ENCODE data around the gene NOXO1. TPM values are rescaled to one million over a fixed set of nuclear protein-coding genes. Genes with fewer than 3 reads are reported as not detected.
"Not testable (repeated sequence)": the region's sequence is repeated elsewhere in the genome, so short reads cannot be mapped to it uniquely, and the experiment has no call there.

Gene NOXO1
- total and polyA plus RNA-seq, 9 of the 15 experiments (the other 6 are each of a cell fraction or from before 2014, with no cell fraction given), result not detected

DNA sequence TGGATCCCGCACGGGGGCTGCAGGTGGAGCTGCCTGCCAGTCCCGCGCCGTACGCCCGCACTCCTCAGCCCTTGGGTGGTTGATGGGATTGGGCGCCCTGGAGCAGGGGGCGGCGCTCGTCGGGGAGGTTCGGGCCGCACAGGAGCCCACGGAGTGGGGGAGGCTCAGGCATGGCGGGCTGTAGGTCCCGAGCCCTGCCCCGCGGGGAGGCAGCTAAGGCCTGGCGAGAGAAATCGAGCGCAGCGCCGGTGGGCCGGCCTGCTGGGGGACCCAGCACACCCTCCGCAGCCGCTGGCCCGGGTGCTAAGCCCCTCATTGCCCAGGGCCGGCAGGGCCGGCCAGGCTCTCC is 23.2 kb downstream of the NOXO1 start:
- CTCF ChIA-PET (ENCODE audit: low intra/inter-chr PET ratio); ATAC-seq; H3K9ac ChIP-seq (ENCODE audit: insufficient read depth in 1 of 2, low read depth in 2 of 2, low read length in 2 of 2); H2AFZ ChIP-seq (ENCODE audit: low read depth, low read length); in situ Hi-C loops (cut with MboI); H3K4me2 ChIP-seq (ENCODE audit: insufficient read depth, low read length); intact Hi-C loops (cut with micrococcal nuclease); H3K27me3 ChIP-seq (ENCODE audit: control insufficient read depth in 2 of 2, insufficient read depth in 2 of 2, low read length in 2 of 2); H3K27ac ChIP-seq (ENCODE audit: extremely low read depth, low read depth, low read length); H3K9me1 ChIP-seq (ENCODE audit: control insufficient read depth, insufficient read depth, low read length); DNase-seq (ENCODE audit: extremely low read depth in 1 of 4, low spot score in 3 of 4); H3K9me3 ChIP-seq (replicated peaks; ENCODE audit: control insufficient read depth, insufficient read depth, low read depth, low read length); FAIRE-seq; H3K4me3 ChIP-seq; BruUV-seq (replicated peaks): not testable (repeated sequence)
- Histone ChIP-seq H3K4me1 (replicated peaks in 1 of 2; ENCODE audit: control insufficient read depth in 2 of 2, insufficient read depth in 2 of 2, low read length in 2 of 2) (peaks cover 8 to 59% of the 10 kb centered on the region in 2 experiments; a peak in 4 of 5 replicates), H4K20me1 (replicated peaks; ENCODE audit: control insufficient read depth, insufficient read depth, low read length) (peaks cover 25% of the 10 kb centered on the region), H3K79me2 (ENCODE audit: control insufficient read depth, insufficient read depth, low read length) (peaks cover 38% of the 10 kb centered on the region), H3K36me3 (ENCODE audit: control insufficient read depth, insufficient read depth, low read length) (peaks cover 27% of the 10 kb centered on the region; the same call in 2 of the 3 replicates)
- POLR2A ChIA-PET, result interaction anchor here (1.7 kb wide), 1 partner anchor 8 kb away, joined by 4 read pairs; the partner anchor contains the start of gene RNF151
- WGBS (ENCODE audit: insufficient coverage, low coverage, missing lambda C conversion rate), result 70% methylated on average over 7 of the region's 30 CpGs

DNA sequence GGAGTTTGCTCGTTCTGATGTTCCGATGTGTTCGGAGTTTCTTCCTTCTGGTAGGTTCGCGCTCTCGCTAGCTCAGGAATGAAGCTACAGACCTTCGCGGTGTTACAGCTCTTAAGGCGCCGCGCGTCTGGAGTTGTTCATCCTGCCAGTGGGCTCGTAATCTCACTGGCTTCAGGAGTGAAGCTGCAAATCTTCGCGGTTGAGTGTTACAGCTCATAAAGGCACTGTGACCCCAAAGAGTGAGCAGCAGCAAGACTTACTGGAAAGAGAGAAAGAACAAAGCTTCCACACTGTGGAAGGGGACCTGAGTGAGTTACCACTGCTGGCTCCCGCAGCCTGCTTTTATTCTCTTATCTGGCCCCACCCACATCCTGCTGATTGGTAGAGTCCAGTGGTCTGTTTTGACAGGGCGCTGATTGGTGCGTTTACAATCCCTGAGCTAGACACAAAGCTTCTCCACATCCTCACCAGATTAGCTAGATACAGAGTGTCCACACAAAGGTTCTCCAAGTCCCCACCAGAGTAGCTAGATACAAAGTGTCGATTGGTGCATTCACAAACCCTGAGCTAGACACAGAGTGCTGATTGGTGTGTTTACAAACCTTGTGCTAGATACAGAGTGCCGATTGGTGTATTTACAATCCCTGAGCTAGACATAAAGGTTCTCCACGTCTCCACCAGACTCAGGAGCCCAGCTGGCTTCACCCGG is 23.7 kb downstream of the NOXO1 start:
- H3K4me3 ChIP-seq; in situ Hi-C loops (cut with MboI); CTCF ChIA-PET (ENCODE audit: low intra/inter-chr PET ratio); intact Hi-C loops (cut with micrococcal nuclease); H3K9ac ChIP-seq (ENCODE audit: insufficient read depth in 1 of 2, low read depth in 2 of 2, low read length in 2 of 2); ATAC-seq; H2AFZ ChIP-seq (ENCODE audit: low read depth, low read length); H3K4me2 ChIP-seq (ENCODE audit: insufficient read depth, low read length); H3K9me1 ChIP-seq (ENCODE audit: control insufficient read depth, insufficient read depth, low read length); H3K27ac ChIP-seq (ENCODE audit: extremely low read depth, low read depth, low read length); H3K9me3 ChIP-seq (replicated peaks; ENCODE audit: control insufficient read depth, insufficient read depth, low read depth, low read length); H3K27me3 ChIP-seq (ENCODE audit: control insufficient read depth in 2 of 2, insufficient read depth in 2 of 2, low read length in 2 of 2); BruUV-seq (replicated peaks): not testable (repeated sequence)
- DNase-seq (ENCODE audit: extremely low read depth in 1 of 4, low spot score in 3 of 4) (peak in 1 of 4 experiments; percentile 44), FAIRE-seq (peak; percentile 23)
- TF ChIP-seq NFYB (IDR thresholded peaks at IDR 0.05; ENCODE audit: extremely low read depth, insufficient read length) (peak; percentile 16), KDM5B (IDR thresholded peaks at IDR 0.05; ENCODE audit: insufficient replicate concordance, low read depth, low read length) (peak; percentile 34), TRIM24 (IDR thresholded peaks at IDR 0.05) (peak in 1 of 2 experiments; percentile 34; a peak in 1 of 4 replicates), POLR2A (conservative IDR thresholded peaks at IDR 0.05) (peak; percentile 78), RBFOX2 (IDR thresholded peaks at IDR 0.05; ENCODE audit: low read depth, low read length) (peak; percentile 42; the same call in 1 of the 2 replicates), POLR2G (IDR thresholded peaks at IDR 0.05; ENCODE audit: low read depth, low read length) (peak; percentile 24; the same call in 1 of the 2 replicates), POLR2AphosphoS5 (IDR thresholded peaks at IDR 0.05; ENCODE audit: control insufficient read depth, insufficient read depth, low read depth, low read length) (0 out of 2 replicates have a peak, but pooled peaks have one; percentile 20), SUPT5H (IDR thresholded peaks at IDR 0.05) (peak; percentile 66)
- TF ChIP-seq, protein P1, sequence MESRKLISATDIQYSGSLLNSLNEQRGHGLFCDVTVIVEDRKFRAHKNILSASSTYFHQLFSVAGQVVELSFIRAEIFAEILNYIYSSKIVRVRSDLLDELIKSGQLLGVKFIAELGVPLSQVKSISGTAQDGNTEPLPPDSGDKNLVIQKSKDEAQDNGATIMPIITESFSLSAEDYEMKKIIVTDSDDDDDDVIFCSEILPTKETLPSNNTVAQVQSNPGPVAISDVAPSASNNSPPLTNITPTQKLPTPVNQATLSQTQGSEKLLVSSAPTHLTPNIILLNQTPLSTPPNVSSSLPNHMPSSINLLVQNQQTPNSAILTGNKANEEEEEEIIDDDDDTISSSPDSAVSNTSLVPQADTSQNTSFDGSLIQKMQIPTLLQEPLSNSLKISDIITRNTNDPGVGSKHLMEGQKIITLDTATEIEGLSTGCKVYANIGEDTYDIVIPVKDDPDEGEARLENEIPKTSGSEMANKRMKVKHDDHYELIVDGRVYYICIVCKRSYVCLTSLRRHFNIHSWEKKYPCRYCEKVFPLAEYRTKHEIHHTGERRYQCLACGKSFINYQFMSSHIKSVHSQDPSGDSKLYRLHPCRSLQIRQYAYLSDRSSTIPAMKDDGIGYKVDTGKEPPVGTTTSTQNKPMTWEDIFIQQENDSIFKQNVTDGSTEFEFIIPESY (CRISPR knock-in tag; IDR thresholded peaks at IDR 0.05), result peak; percentile 98
- TF ChIP-seq, protein P2, sequence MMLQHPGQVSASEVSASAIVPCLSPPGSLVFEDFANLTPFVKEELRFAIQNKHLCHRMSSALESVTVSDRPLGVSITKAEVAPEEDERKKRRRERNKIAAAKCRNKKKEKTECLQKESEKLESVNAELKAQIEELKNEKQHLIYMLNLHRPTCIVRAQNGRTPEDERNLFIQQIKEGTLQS (IDR thresholded peaks at IDR 0.05), result peak; percentile 23; the same call in 1 of the 2 replicates
- TF ChIP-seq, protein P2 (CRISPR knock-in tag; conservative IDR thresholded peaks at IDR 0.05), result not testable (repeated sequence)
- 89% methylated on average over 15 of the region's 22 CpGs for WGBS (ENCODE audit: insufficient coverage, low coverage, missing lambda C conversion rate)
- Histone ChIP-seq H4K20me1 (replicated peaks; ENCODE audit: control insufficient read depth, insufficient read depth, low read length) (peaks cover 19% of the 10 kb centered on the region), H3K4me1 (replicated peaks in 1 of 2; ENCODE audit: control insufficient read depth in 2 of 2, insufficient read depth in 2 of 2, low read length in 2 of 2) (peaks cover 8 to 59% of the 10 kb centered on the region in 2 experiments; a peak in 4 of 5 replicates), H3K36me3 (ENCODE audit: control insufficient read depth, insufficient read depth, low read length) (peaks cover 22% of the 10 kb centered on the region; the same call in 2 of the 3 replicates), H3K79me2 (ENCODE audit: control insufficient read depth, insufficient read depth, low read length) (peaks cover 33% of the 10 kb centered on the region)
- POLR2A ChIA-PET, result interaction anchor here (1.7 kb wide), 1 partner anchor 9 kb away, joined by 4 read pairs; the partner anchor contains the start of gene RNF151

Data from K562 (cell line).